Left renal cortex interstitium (tissue), 4 donors: Measurements from ENCODE around the gene ZNF181. TPM values are rescaled to one million over a fixed set of nuclear protein-coding genes. Genes with fewer than 3 reads are reported as not detected.

Experiments used
- polyA plus RNA-seq, 4 donors: library from polyadenylated mRNA; unstranded; fragments of 120-200 nt; gene quantifications; one replicate each; pipeline ENCODE4 v1.2.1, GENCODE V29; 2013; ENCODE audit not compliant: insufficient read length in 4 of 4

The ZNF181 gene
- polyA plus RNA-seq, 4 donors, result 22.4 to 29.8 (median 25.1) TPM

Other genes with a start within 250 kb of the ZNF181 start
- 1 to 10 TPM in 2 of 4 donors, under 1 TPM in 2; 0.69 to 2.0 (median 1.1) TPM for gene SCGB2B2, start 57.1 kb upstream of the ZNF181 start, polyA plus RNA-seq
- 10 to 100 TPM; 70.2 to 92.5 (median 77.7) TPM for gene ZNF302, start 56.6 kb upstream of the ZNF181 start, polyA plus RNA-seq
- gene ZNF599, start 39.0 kb downstream of the ZNF181 start, polyA plus RNA-seq, result 10 to 100 TPM; 12.8 to 18.1 (median 16.2) TPM
- 1 to 10 TPM; 5.6 to 7.9 (median 7.2) TPM for gene ZNF30, start 192.7 kb downstream of the ZNF181 start, polyA plus RNA-seq
- 1 to 10 TPM; 5.3 to 7.2 (median 6.1) TPM for gene ZNF792, start 230.0 kb downstream of the ZNF181 start, polyA plus RNA-seq